ENCODE data around the gene RARB. TPM values are rescaled to one million over a fixed set of nuclear protein-coding genes. Genes with fewer than 3 reads are reported as not detected.

Gene RARB
- 0.42 TPM in 1 of 2 replicates, not detected in the other for total RNA-seq

GRCh38 chr3:25427942-25428788 lies at the start of gene RARB:
RARB (plus strand) TSS chr3:25428263; CDS start chr3:25428732, 469 bp downstream.

Other genes with a start within 250 kb of the RARB start
- 51.5 and 56.4 TPM in 2 replicates for gene TOP2B, start 236.6 kb downstream of the RARB start, total RNA-seq

All from hair follicular keratinocyte (primary cell).